ENCODE data around the gene ASB18.

Gene ASB18

GRCh38 chr2:236162031-236162845 is 102.0 kb downstream of the ASB18 start:
- Mint-ChIP-seq H3K36me3 (ENCODE audit: low read depth) (no peaks in the 10 kb centered on the region), H3K27me3 (ENCODE audit: low read depth, poor library complexity) (peaks cover 67% of the 10 kb centered on the region), H3K4me3 (peak overlapping the region; percentile 58), H3K4me1 (peaks cover 65% of the 10 kb centered on the region), H3K9me3 (no peaks in the 10 kb centered on the region), H3K27ac (no peak overlapping the region)
- no peak for DNase-seq
- no peak for TF ChIP-seq CTCF (IDR thresholded peaks at IDR 0.05)

- no peak for DNase-seq
- H3K27me3 Mint-ChIP-seq (ENCODE audit: low read depth, poor library complexity), result peaks cover 72% of the 10 kb centered on the region
- no peak for TF ChIP-seq CTCF (IDR thresholded peaks at IDR 0.05)
- H3K4me1 Mint-ChIP-seq, result peaks cover 61% of the 10 kb centered on the region
- no peak overlapping the region for H3K27ac Mint-ChIP-seq
- no peaks in the 10 kb centered on the region for H3K36me3 Mint-ChIP-seq (ENCODE audit: low read depth)
- H3K9me3 Mint-ChIP-seq, result no peaks in the 10 kb centered on the region
- H3K4me3 Mint-ChIP-seq, result no peak overlapping the region
These were observed 102.7 kb downstream of the ASB18 start for GRCh38 chr2:236161531-236161930.

- Mint-ChIP-seq H3K4me3 (peak overlapping the region; percentile 23), H3K27me3 (ENCODE audit: low read depth, poor library complexity) (peaks cover 72% of the 10 kb centered on the region), H3K36me3 (ENCODE audit: low read depth) (no peaks in the 10 kb centered on the region), H3K9me3 (no peaks in the 10 kb centered on the region), H3K27ac (no peak overlapping the region), H3K4me1 (peaks cover 56% of the 10 kb centered on the region)
- TF ChIP-seq CTCF (IDR thresholded peaks at IDR 0.05), result no peak
- DNase-seq, result no peak
These were observed 103.1 kb downstream of the ASB18 start for GRCh38 chr2:236161082-236161462.

DNA sequence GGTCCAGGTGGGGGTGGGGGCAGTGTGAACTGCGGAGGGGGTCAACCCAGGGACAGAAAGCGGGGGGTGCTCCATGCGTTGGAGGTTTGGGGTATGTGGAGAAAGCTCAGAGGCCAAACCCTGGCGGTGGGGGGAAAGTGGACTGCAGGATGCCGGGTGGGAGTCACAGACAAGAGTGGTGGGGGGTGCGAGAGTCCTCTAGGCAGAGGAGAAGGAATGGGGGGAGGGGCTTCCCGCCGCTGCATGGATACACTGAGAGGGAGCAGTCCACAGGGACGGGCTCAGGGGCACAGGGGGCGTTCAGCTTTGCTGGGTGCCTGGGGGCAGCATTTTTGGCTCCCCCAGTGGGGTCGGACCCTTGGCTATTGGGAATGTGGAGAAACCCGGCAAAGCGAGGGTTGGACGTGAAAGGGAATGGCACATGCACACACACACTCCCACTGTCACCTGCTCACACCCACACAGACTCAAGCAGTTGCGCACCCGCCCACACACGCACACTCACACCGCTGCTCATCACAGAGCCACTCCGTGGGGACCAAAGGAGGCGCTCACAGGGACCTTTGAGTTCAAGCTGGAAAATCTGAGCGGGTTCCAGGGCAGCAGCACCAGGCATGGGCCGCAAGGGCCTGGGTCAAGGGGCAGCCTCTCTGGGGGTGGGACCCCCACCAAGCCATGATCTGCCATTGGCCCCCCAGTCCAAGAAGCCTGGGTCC is 103.7 kb downstream of the ASB18 start:
- Mint-ChIP-seq H3K9me3 (no peaks in the 10 kb centered on the region), H3K4me3 (no peak overlapping the region), H3K27ac (no peak overlapping the region), H3K36me3 (ENCODE audit: low read depth) (no peaks in the 10 kb centered on the region), H3K27me3 (ENCODE audit: low read depth, poor library complexity) (peaks cover 70% of the 10 kb centered on the region), H3K4me1 (peaks cover 52% of the 10 kb centered on the region)
- no peak for TF ChIP-seq CTCF (IDR thresholded peaks at IDR 0.05)
- DNase-seq, result no peak

GRCh38 chr2:236159778-236160170 is 104.4 kb downstream of the ASB18 start:
- no peak overlapping the region for H3K27ac Mint-ChIP-seq
- H3K27me3 Mint-ChIP-seq (ENCODE audit: low read depth, poor library complexity), result peaks cover 69% of the 10 kb centered on the region

More at GRCh38 chr2:236159778-236160170, 104.4 kb downstream of the ASB18 start:
- Mint-ChIP-seq H3K9me3 (no peaks in the 10 kb centered on the region), H3K36me3 (ENCODE audit: low read depth) (no peaks in the 10 kb centered on the region), H3K4me3 (no peak overlapping the region), H3K4me1 (peaks cover 48% of the 10 kb centered on the region)
- no peak for DNase-seq
- TF ChIP-seq CTCF (IDR thresholded peaks at IDR 0.05), result no peak
